Hippocampal formation (tissue), 2 donors: ENCODE measurements around the gene WWOX.
"Not testable (repeated sequence)": the region's sequence is repeated elsewhere in the genome, so short reads cannot be mapped to it uniquely, and the experiment has no call there.

Experiments
- DNase-seq, 2 donors: peaks; one replicate each; lab custom pipeline; 2025; lab: John Stamatoyannopoulos, UW

The WWOX gene

GRCh38 chr16:78099271-78100111, at the start of gene WWOX:
WWOX (plus strand) TSS chr16:78099654.
- peak; percentile 92 to 97 for DNase-seq

- DNase-seq, result no peak
These were observed 48.6 kb upstream of the WWOX start for GRCh38 chr16:78050734-78051400.

DNA sequence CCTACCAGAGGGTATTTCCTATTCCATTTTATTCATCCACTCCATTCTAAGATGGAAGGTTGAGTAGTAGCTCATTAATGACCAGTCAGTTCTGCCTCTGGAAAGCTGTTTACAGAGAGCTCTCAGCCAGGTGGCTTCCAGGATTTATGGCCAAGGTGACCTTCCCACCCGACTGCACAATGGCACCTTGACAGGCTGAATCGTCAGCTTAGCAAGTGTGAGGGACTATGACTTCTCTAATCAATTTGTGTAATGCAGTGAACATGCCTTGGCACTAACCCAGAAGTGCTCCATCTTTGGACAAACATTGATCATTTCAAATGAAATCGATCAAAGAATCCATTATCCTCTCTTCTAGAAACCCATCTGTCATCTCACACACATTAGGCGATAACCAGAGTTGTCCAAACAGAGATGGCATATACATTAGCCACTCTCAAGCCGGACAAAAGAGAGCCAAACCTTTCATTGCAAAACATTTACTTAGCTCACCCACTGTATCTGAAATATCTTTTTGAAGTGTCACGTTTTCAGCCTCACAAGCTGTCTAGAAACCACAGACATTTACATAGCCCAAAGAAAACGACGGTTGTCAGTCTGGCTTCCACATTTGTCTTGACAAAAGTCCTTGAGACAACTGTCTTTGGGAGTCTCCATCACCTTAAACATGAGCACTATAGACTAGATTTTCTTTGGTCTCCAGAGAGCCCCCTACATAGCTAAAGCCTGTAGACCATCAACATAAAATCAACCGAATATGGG, 41.5 kb upstream of the WWOX start:
- no peak for DNase-seq

DNA sequence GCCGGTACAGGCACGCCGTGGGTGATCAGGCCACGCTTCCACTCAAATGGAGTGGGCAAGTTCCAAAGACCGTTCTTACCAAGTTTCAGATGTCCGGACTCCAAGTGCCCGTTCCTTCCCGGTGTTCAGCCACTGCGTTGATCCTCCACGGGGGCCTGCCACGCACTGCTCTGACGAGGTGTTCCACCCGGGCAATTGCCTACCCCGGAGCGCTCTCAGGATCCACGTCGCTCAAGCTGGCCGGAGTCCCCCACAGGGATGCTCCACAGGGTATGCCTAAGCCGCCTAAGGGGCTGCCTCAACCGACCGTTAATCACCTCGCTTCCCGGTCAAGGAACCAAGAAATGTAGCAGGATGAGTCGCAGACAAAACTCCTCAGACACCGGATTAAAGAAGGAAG, 39.6 kb upstream of the WWOX start:
- DNase-seq, result not testable (repeated sequence)

- no peak for DNase-seq
These were observed 39.2 kb upstream of the WWOX start for GRCh38 chr16:78060295-78060694.

GRCh38 chr16:78060809-78061208, 38.6 kb upstream of the WWOX start:
- DNase-seq, result no peak

- DNase-seq, result no peak
These were observed 34.1 kb upstream of the WWOX start for GRCh38 chr16:78065319-78065718.

DNA sequence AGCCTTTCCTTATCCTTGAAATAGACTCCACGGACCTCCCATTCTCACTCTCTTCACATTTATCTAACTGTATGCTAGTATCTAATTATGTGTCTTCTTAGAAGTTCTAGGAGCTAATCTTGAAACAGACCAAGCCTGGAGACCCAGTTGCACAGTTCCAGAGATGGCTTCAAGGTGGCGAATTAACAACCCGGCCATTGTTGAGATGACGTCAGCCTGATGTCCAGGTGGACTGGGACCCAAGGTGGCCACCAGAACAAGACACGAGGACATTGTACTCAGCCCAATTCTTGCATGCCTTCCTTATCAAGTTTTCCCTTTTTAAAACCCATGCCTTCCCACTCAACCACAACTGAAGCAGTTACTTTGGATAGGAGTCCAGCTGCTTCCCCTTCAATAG, 29.5 kb upstream of the WWOX start:
- DNase-seq, result no peak

- no peak for DNase-seq
These were observed 27.2 kb upstream of the WWOX start for GRCh38 chr16:78072275-78072674.

- DNase-seq, result no peak
These were observed 23.7 kb upstream of the WWOX start for GRCh38 chr16:78075800-78076199.

DNA sequence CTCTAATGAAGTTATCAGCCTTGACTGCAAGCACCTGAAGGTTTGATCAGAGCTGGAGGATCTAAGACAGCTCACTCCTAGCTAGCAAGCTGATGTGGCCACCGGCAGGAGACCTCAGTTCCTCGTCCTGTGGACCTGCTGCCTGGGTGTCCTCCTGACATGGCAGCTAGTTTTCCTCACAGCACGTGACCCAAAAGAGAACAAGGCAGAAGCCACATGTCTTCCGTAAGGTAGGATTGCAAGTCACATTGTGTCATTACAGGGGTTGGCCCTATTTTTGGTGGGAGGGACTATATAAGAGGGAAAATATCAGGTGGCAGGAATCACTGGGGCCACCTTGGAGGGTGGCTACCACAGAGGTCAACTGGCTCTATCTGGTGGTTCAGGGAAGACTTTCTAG, 18.1 kb upstream of the WWOX start:
- no peak for DNase-seq

GRCh38 chr16:78091419-78091818, 8.0 kb upstream of the WWOX start:
- DNase-seq, result no peak

- no peak for DNase-seq
These were observed 6.7 kb upstream of the WWOX start for GRCh38 chr16:78092758-78093157.

- DNase-seq, result no peak
These were observed 5.3 kb upstream of the WWOX start for GRCh38 chr16:78094166-78094565.

DNA sequence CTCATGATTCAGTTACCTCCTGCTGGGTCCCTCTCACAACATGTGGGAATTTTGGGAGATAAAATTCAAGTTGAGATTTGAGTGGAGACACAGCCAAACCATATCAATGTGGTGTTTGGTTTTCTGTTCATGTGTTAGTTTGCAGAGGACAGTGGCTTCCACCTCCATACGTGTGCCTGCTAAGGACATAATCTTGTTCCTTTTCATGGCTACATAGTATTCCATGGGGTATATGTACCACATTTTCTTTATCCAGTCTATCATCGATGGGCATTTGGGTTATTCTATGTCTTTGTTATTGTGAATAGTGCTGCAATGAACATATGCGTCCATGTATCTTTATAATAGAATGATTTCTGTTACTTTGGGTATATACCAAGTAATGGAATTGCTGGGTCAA, 4.5 kb upstream of the WWOX start:
- DNase-seq, result no peak

DNA sequence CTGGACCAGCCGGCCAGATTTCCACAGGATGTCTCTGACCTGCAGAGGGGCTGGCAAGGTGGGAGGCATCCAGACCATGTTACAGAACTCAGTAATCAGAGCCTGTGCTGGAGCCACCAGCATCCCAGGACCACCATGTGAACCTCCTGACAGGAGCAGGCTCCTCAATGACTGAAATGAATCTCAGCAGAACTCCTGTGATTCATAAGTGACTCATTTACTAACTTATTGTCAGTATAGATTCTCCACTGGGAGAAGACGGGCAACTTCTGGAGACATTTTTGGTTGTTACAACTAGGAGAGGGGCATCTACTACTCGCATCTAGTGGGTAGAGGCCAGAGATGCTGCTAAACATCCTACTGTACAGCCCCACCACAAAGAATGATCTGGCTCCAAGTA, 3.1 kb upstream of the WWOX start:
- DNase-seq, result no peak

GRCh38 chr16:78097548-78097947, 1.9 kb upstream of the WWOX start:
- DNase-seq, result no peak

DNA sequence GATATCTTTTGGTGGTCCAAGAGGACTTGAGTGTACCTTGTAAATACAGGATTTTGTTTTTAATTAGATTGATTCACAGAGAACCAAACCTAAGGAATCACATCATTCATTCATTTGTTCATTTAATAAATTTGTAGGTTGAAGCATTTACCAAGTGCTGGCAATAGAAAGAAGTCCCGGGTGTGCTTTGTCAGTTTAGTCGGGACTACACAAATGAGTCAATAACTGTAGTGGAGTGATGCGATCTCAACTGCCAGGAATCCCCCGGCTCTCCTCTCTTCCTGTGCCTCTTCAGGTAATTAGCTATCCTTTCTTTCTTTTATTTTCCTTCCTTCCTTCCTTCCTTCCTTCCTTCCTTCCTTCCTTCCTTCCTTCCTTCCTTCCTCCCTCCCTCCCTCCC, 1.4 kb upstream of the WWOX start:
- DNase-seq, result no peak

DNA sequence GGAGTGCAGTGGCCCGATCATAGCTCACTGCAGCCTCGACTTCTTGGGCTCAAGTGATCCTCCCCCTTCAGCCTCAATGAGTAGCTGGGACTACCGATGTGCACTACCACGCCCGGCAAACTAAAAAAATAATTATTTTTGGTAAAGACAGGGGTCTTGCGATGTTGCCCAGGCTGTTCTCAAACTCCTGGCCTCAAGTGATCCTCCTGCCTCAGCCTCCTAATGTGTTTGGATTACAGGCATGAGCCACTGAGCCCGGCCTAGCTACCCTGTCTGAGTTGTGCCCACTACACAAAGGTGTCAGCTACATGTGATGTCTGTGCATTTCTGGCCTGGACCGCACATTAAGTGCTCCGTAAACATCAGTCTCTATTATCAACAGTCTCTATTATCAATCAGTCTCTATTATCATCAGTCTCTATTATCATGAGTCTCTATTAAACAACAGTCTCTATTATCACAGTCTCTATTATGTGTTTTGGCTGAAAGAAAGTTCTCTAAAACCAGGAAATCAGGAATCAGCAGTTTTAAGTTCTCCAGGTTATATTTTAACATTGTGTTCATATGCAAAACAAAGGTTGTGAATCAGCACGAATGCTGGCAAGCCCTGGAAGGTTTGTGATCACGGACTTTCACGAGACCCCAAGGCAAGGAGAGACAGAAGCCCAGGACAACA, 721 bp upstream of the WWOX start:
- DNase-seq, result no peak

GRCh38 chr16:78100112-78100467, 636 bp downstream of the WWOX start:
- peak in 1 of 2 donors; percentile 20 for DNase-seq

DNA sequence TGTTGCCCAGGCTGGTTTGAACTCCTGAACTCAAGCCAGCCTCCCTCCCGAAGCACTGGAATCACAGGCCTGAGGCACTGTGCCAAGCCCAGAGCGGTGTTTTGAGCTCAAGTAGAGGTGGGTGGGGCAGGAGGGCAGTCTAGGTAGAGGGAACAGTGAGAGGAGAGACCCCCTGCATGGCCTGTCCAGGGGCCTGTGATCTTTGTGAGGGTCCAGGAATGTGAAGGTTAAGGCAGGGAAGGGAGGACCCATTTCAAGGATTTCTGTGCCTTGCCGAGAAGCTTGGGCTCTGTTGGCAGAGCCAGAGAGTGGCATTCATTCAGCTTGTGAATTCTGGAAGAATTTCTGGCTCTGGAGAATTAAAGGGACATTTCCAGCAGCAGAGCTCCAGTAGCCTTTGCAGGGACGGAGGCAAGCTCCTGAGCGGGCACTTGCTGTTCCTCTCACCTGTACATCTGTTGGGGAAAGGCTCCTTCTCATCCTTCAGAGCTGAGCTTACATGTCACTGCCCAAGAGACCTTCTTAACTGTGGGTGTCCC, 2.7 kb downstream of the WWOX start:
- DNase-seq, result no peak

DNA sequence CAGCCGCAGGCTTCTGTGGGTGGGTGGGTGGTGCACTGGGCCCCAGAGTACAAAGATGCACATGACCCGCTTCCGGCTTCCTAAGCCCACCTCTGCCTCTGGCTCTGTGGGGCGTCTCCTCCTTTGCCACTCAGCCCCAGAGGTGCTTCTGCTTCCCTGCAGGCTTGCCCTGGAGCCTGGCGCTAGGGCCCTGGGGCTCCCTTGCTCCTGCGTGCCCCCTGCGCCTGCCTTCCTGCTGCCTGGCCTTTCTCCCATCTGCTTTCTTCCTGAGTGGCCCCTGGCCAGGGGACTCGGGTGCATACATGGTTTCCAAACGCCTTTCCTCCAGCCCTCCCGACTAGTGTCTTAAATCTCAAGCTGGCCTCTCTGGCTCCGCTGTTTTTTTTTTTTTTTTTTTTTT, 3.4 kb downstream of the WWOX start:
- peak in 1 of 2 donors; percentile 21 for DNase-seq
